PFSK-1 (cell line): ENCODE measurements around the gene RALY.

ENCODE experiments used
- FOXP2 ChIP-seq: optimal IDR thresholded peaks from 2 replicates; pipeline ENCODE3; 2011; ENCODE audit warnings: borderline replicate concordance, control low read depth, inconsistent platforms; ENCODE audit not compliant: insufficient read depth; ENCODE audit errors: extremely low read length, extremely low read depth
- POLR2AphosphoS5 ChIP-seq: IDR thresholded peaks from 2 replicates; pipeline ENCODE4 v1.6.1; 2012; ENCODE audit warnings: low read depth, mild to moderate bottlenecking, control low read depth, low read length, moderate library complexity
- REST ChIP-seq, 2 experiments: IDR thresholded peaks; 2 replicates each; pipeline versions ENCODE4 v1.6.1 to v1.8.0; 2011 to 2012; ENCODE audit warnings: low read depth in 2 of 2, low read length in 2 of 2, control low read depth in 1 of 2, inconsistent platforms in 1 of 2, mild to moderate bottlenecking in 1 of 2, moderate library complexity in 1 of 2; ENCODE audit not compliant: insufficient read depth in 1 of 2
- SIN3A ChIP-seq: IDR thresholded peaks from 2 replicates; pipeline ENCODE4 v1.6.1; 2012; ENCODE audit warnings: mild to moderate bottlenecking, low read length, moderate library complexity, borderline replicate concordance; ENCODE audit not compliant: insufficient read depth
- TAF1 ChIP-seq: IDR thresholded peaks from 2 replicates; pipeline ENCODE4 v1.6.1; 2012; ENCODE audit warnings: low read length, control low read depth, borderline replicate concordance; ENCODE audit not compliant: insufficient read depth

DNA sequence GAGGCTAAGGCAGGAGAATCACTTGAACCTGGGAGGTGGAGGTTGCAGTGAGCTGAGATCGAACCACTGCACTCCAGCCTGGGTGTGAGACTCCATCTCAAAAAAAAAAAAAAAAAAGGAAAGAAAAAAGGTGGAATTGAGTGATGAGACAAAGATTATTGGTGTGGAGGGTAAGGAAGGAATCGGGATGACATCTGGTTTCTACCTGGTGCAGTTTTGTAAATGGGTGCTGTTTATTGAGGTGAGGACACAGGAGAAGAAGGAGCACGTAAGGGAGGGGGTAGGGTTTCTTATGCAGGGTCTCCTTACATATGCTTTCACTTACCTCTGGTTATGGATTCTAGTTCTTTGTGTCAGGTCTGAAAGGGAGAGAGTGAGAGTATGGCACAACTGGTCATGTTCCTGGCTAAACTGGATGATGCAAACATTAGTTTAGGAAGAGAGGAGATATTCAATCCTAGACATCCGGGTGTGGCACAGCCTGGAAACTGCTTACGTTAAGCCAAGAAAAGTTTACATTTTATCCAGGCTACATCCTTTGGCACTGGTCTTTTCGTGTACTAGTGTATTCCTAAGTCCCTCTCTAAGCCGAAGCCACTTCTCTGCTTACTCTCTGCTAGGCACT lies 5.4 kb downstream of the RALY start:
- TF ChIP-seq TAF1 (no peak), POLR2AphosphoS5 (no peak), REST (IDR thresholded peaks at IDR 0.05; ENCODE audit: insufficient read depth in 1 of 2, low read depth in 2 of 2, low read length in 2 of 2) (no peak), SIN3A (no peak), FOXP2 (no peak)
